Measurements from ENCODE around the gene PGAM2. TPM values are rescaled to one million over a fixed set of nuclear protein-coding genes. Genes with fewer than 3 reads are reported as not detected.

PGAM2 gene
- polyA plus RNA-seq, 1 experiment: 0.16 TPM

GRCh38 chr7:44046321-44047061 lies 18.9 kb downstream of the PGAM2 start:
- no peak overlapping the region for H3K4me3 ChIP-seq (ENCODE audit: low read depth, low read length)
- CTCF ChIA-PET: interaction anchor here (0.7 to 1.2 kb wide), 3 partner anchors 17 to 151 kb away, joined by 3 to 5 read pairs (median 3); no protein-coding TSS in a partner anchor
- POLR2A ChIA-PET: no interaction called here
- peaks cover 15% of the 10 kb centered on the region for H3K36me3 ChIP-seq (ENCODE audit: control insufficient read depth, insufficient read depth, low read length)
- DNase-seq (ENCODE audit: low read depth): no peak
- TF ChIP-seq CTCF (IDR thresholded peaks at IDR 0.05; ENCODE audit: insufficient read depth, low read depth, low read length): no peak
- no peaks in the 10 kb centered on the region for H3K27me3 ChIP-seq (ENCODE audit: control insufficient read depth, insufficient read depth, low read length)

GRCh38 chr7:44045226-44046014 lies 19.9 kb downstream of the PGAM2 start:
- TF ChIP-seq CTCF (IDR thresholded peaks at IDR 0.05; ENCODE audit: insufficient read depth, low read depth, low read length): no peak
- POLR2A ChIA-PET: interaction anchor here (0.6 to 0.7 kb wide), 3 partner anchors 9 to 531 kb away, joined by 3 to 6 read pairs (median 3); no protein-coding TSS in a partner anchor
- CTCF ChIA-PET: interaction anchor here (1.2 kb wide), 1 partner anchor 19 kb away, joined by 3 read pairs; no protein-coding TSS in a partner anchor
- H3K4me3 ChIP-seq (ENCODE audit: low read depth, low read length): peak overlapping the region; percentile 99
- DNase-seq (ENCODE audit: low read depth): no peak
- H3K27me3 ChIP-seq (ENCODE audit: control insufficient read depth, insufficient read depth, low read length): no peaks in the 10 kb centered on the region
- peaks cover 9% of the 10 kb centered on the region for H3K36me3 ChIP-seq (ENCODE audit: control insufficient read depth, insufficient read depth, low read length)

- POLR2A ChIA-PET: interaction anchor here (0.6 to 0.7 kb wide), 3 partner anchors 10 to 532 kb away, joined by 3 to 6 read pairs (median 3); no protein-coding TSS in a partner anchor
- no peak for TF ChIP-seq CTCF (IDR thresholded peaks at IDR 0.05; ENCODE audit: insufficient read depth, low read depth, low read length)
These were observed 20.8 kb downstream of the PGAM2 start, which contains the start of gene DBNL for GRCh38 chr7:44044315-44045225. DBNL (plus strand) TSS chr7:44044702; CDS start chr7:44044738, 36 bp downstream.

GRCh38 chr7:44043902-44044301 lies 21.5 kb downstream of the PGAM2 start:
- DNase-seq (ENCODE audit: low read depth): no peak
- ChIA-PET CTCF (interaction anchor here (1.0 kb wide), 1 partner anchor 29 kb away, joined by 4 read pairs; no protein-coding TSS in a partner anchor), POLR2A (no interaction called here)
- Histone ChIP-seq H3K4me3 (ENCODE audit: low read depth, low read length) (peak overlapping the region; percentile 99), H3K27me3 (ENCODE audit: control insufficient read depth, insufficient read depth, low read length) (no peaks in the 10 kb centered on the region), H3K36me3 (ENCODE audit: control insufficient read depth, insufficient read depth, low read length) (no peaks in the 10 kb centered on the region; the same call in 1 of the 2 replicates)
- TF ChIP-seq CTCF (IDR thresholded peaks at IDR 0.05; ENCODE audit: insufficient read depth, low read depth, low read length): no peak

More at GRCh38 chr7:44044315-44045225, 20.8 kb downstream of the PGAM2 start, which contains the start of gene DBNL:
- no peaks in the 10 kb centered on the region for H3K27me3 ChIP-seq (ENCODE audit: control insufficient read depth, insufficient read depth, low read length)
- H3K4me3 ChIP-seq (ENCODE audit: low read depth, low read length): peak within 1 kb of the TSS; percentile 99
- peaks cover 2% of the 10 kb centered on the region; the same call in 1 of the 2 replicates for H3K36me3 ChIP-seq (ENCODE audit: control insufficient read depth, insufficient read depth, low read length)
- CTCF ChIA-PET: interaction anchor here (1.0 to 1.2 kb wide), 2 partner anchors 19 to 28 kb away, joined by 3 to 4 read pairs; no protein-coding TSS in a partner anchor
- peak; percentile 44 for DNase-seq (ENCODE audit: low read depth)
